WERI-Rb-1 (cell line): ENCODE data around the gene GALNT18.

ENCODE experiments used
- DNase-seq: peaks from one replicate; pipeline ENCODE4 v3.0.0-alpha.2; 2020
- H3K27ac ChIP-seq: fragments of 250-450 bp; sonication (Bioruptor Pico); 2 replicates; pipeline ENCODE4 v1.5.1; 2020; ENCODE audit warnings: mild to moderate bottlenecking, moderate library complexity
- H3K27me3 ChIP-seq: fragments of 250-450 bp; sonication (Bioruptor Pico); 2 replicates; pipeline ENCODE4 v1.5.1; 2021; ENCODE audit warnings: mild to moderate bottlenecking, low read depth, moderate library complexity; ENCODE audit not compliant: insufficient read depth, severe bottlenecking
- H3K36me3 ChIP-seq: fragments of 250-450 bp; sonication (Bioruptor Pico); 2 replicates; pipeline ENCODE4 v1.5.1; 2020; ENCODE audit warnings: mild to moderate bottlenecking, moderate library complexity
- H3K4me3 ChIP-seq: 2 replicates; pipeline ENCODE4 v1.5.1; 2011; ENCODE audit warnings: low read depth, mild to moderate bottlenecking, control low read depth, low read length
- H3K9me3 ChIP-seq: fragments of 250-450 bp; sonication (Bioruptor Pico); 2 replicates; pipeline ENCODE4 v1.5.1; 2021; ENCODE audit warnings: mild to moderate bottlenecking, moderate library complexity; ENCODE audit not compliant: severe bottlenecking
- CTCF ChIP-seq: IDR thresholded peaks from 2 replicates; pipeline ENCODE4 v1.5.1; 2011; ENCODE audit warnings: low read depth, mild to moderate bottlenecking, control low read depth, inconsistent platforms, low read length

GALNT18 gene

GRCh38 chr11:11568651-11569229 lies 53.1 kb downstream of the GALNT18 start:
- H3K9me3 ChIP-seq = no peaks in the 10 kb centered on the region
- no peak for TF ChIP-seq CTCF
- DNase-seq = no peak
- H3K4me3 ChIP-seq = no peak overlapping the region
- no peak overlapping the region for H3K27ac ChIP-seq
- no peaks in the 10 kb centered on the region for H3K27me3 ChIP-seq
- H3K36me3 ChIP-seq = no peaks in the 10 kb centered on the region

GRCh38 chr11:11567936-11568650 lies 53.7 kb downstream of the GALNT18 start:
- H3K27ac ChIP-seq = no peak overlapping the region
- H3K36me3 ChIP-seq = no peaks in the 10 kb centered on the region
- DNase-seq = no peak

GRCh38 chr11:11565636-11566035 lies 56.2 kb downstream of the GALNT18 start:
- no peaks in the 10 kb centered on the region for H3K9me3 ChIP-seq
- TF ChIP-seq CTCF = no peak
- H3K36me3 ChIP-seq = no peaks in the 10 kb centered on the region
- H3K27me3 ChIP-seq = no peaks in the 10 kb centered on the region
- DNase-seq = no peak
- H3K4me3 ChIP-seq = no peak overlapping the region
- no peak overlapping the region for H3K27ac ChIP-seq

More at GRCh38 chr11:11567936-11568650, 53.7 kb downstream of the GALNT18 start:
- Histone ChIP-seq H3K9me3 (no peaks in the 10 kb centered on the region), H3K27me3 (no peaks in the 10 kb centered on the region), H3K4me3 (no peak overlapping the region)
- no peak for TF ChIP-seq CTCF

- no peak for TF ChIP-seq CTCF
- Histone ChIP-seq H3K27me3 (no peaks in the 10 kb centered on the region), H3K36me3 (no peaks in the 10 kb centered on the region), H3K4me3 (no peak overlapping the region), H3K27ac (no peak overlapping the region), H3K9me3 (no peaks in the 10 kb centered on the region)
- no peak for DNase-seq
Measured at GRCh38 chr11:11563200-11563975, 58.4 kb downstream of the GALNT18 start.

GRCh38 chr11:11561991-11562390 lies 59.8 kb downstream of the GALNT18 start:
- Histone ChIP-seq H3K4me3 (no peak overlapping the region), H3K27me3 (no peaks in the 10 kb centered on the region), H3K27ac (no peak overlapping the region), H3K9me3 (no peaks in the 10 kb centered on the region), H3K36me3 (no peaks in the 10 kb centered on the region)
- no peak for DNase-seq
- no peak for TF ChIP-seq CTCF
